Liver (tissue), 9 donors: ENCODE data around the gene WFIKKN2. TPM values are rescaled to one million over a fixed set of nuclear protein-coding genes. Genes with fewer than 3 reads are reported as not detected.

ENCODE experiments used
- DNase-seq: peaks from one replicate; pipeline ENCODE4 v3.0.0-alpha.2; 2017; ENCODE audit warnings: low spot score
- H3K27ac ChIP-seq, 2 donors: one replicate each; pipeline ENCODE4 v1.7.0; 2013; ENCODE audit warnings: inconsistent platforms in 2 of 2, low read length in 2 of 2, control low read depth in 1 of 2, low read depth in 1 of 2, mild to moderate bottlenecking in 1 of 2
- H3K27me3 ChIP-seq, 4 donors: one replicate each; pipeline versions ENCODE4 v1.6.1 to v1.7.0; 2013; ENCODE audit warnings: low read length in 3 of 4, inconsistent platforms in 1 of 4, mild to moderate bottlenecking in 1 of 4, moderate library complexity in 1 of 4; ENCODE audit not compliant: control insufficient read depth in 4 of 4, insufficient read depth in 4 of 4
- H3K36me3 ChIP-seq, 4 donors: one replicate each; pipeline versions ENCODE4 v1.6.1 to v1.7.0; 2013; ENCODE audit warnings: low read length in 3 of 4, mild to moderate bottlenecking in 3 of 4, low read depth in 1 of 4, moderate library complexity in 1 of 4; ENCODE audit not compliant: control insufficient read depth in 4 of 4, insufficient read depth in 3 of 4
- H3K4me1 ChIP-seq, 4 donors: one replicate each; pipeline versions ENCODE4 v1.6.1 to v1.7.0; 2013; ENCODE audit warnings: low read length in 3 of 4, mild to moderate bottlenecking in 3 of 4, moderate library complexity in 1 of 4; ENCODE audit not compliant: control insufficient read depth in 4 of 4, insufficient read depth in 4 of 4
- H3K4me3 ChIP-seq, 3 donors: one replicate each; pipeline versions ENCODE4 v1.6.1 to v1.7.0; 2013; ENCODE audit warnings: low read length in 3 of 3, control low read depth in 1 of 3, low read depth in 1 of 3, mild to moderate bottlenecking in 1 of 3
- H3K9ac ChIP-seq, 2 donors: one replicate each; pipeline ENCODE4 v1.7.0; 2013; ENCODE audit warnings: low read length in 2 of 2, mild to moderate bottlenecking in 2 of 2, moderate library complexity in 2 of 2, control low read depth in 1 of 2, low read depth in 1 of 2
- H3K9me3 ChIP-seq, 4 donors: one replicate each; pipeline versions ENCODE4 v1.6.1 to v1.7.0; 2013; ENCODE audit warnings: low read length in 3 of 4; ENCODE audit not compliant: control insufficient read depth in 4 of 4
- ATF3 ChIP-seq: IDR thresholded peaks from 2 replicates; pipeline ENCODE4 v1.6.1; 2016; ENCODE audit warnings: antibody characterized with exemption
- EGR1 ChIP-seq, 2 donors: IDR thresholded peaks; 2 replicates each; pipeline ENCODE4 v1.6.1; 2016 to 2018; ENCODE audit warnings: antibody characterized with exemption in 2 of 2, low read depth in 2 of 2
- FOXA1 ChIP-seq: IDR thresholded peaks from 2 replicates; pipeline ENCODE4 v1.6.1; 2016; ENCODE audit warnings: antibody characterized with exemption
- FOXA2 ChIP-seq: IDR thresholded peaks from 2 replicates; pipeline ENCODE4 v1.6.1; 2016; ENCODE audit warnings: antibody characterized with exemption
- GABPA ChIP-seq, 2 donors: IDR thresholded peaks in 1 of 2; conservative IDR thresholded peaks in 1 of 2; 2 replicates each; pipeline ENCODE4 v1.6.1; 2016; ENCODE audit warnings: antibody characterized with exemption in 2 of 2, mild to moderate bottlenecking in 1 of 2, moderate library complexity in 1 of 2
- HNF4A ChIP-seq, 2 donors: conservative IDR thresholded peaks; 2 replicates each; pipeline ENCODE4 v1.6.1; 2016; ENCODE audit warnings: antibody characterized with exemption in 2 of 2, mild to moderate bottlenecking in 2 of 2
- HNF4G ChIP-seq: IDR thresholded peaks from 2 replicates; pipeline ENCODE4 v1.6.1; 2016; ENCODE audit warnings: antibody characterized with exemption
- JUND ChIP-seq, 2 donors: IDR thresholded peaks; 2 replicates each; pipeline ENCODE4 v1.6.1; 2016; ENCODE audit warnings: antibody characterized with exemption in 2 of 2
- NR2F2 ChIP-seq: IDR thresholded peaks from 2 replicates; pipeline ENCODE4 v1.6.1; 2016; ENCODE audit warnings: antibody characterized with exemption
- RAD21 ChIP-seq, 2 donors: IDR thresholded peaks; 2 replicates each; pipeline ENCODE4 v1.6.1; 2016; ENCODE audit warnings: antibody characterized with exemption in 2 of 2, mild to moderate bottlenecking in 2 of 2
- REST ChIP-seq: IDR thresholded peaks from 2 replicates; pipeline ENCODE4 v1.6.1; 2016; ENCODE audit warnings: antibody characterized with exemption, mild to moderate bottlenecking
- RXRA ChIP-seq, 2 donors: IDR thresholded peaks; 2 replicates each; pipeline ENCODE4 v1.6.1; 2017 to 2018; ENCODE audit warnings: antibody characterized with exemption in 2 of 2, mild to moderate bottlenecking in 1 of 2
- SP1 ChIP-seq: IDR thresholded peaks from 2 replicates; pipeline ENCODE4 v1.6.1; 2018; ENCODE audit warnings: antibody characterized with exemption, mild to moderate bottlenecking
- TAF1 ChIP-seq: conservative IDR thresholded peaks from 2 replicates; pipeline ENCODE4 v1.6.1; 2016; ENCODE audit warnings: antibody characterized with exemption, mild to moderate bottlenecking
- YY1 ChIP-seq: IDR thresholded peaks from 2 replicates; pipeline ENCODE4 v1.6.1; 2016; ENCODE audit warnings: antibody characterized with exemption, mild to moderate bottlenecking
- ZBTB33 ChIP-seq: IDR thresholded peaks from 2 replicates; pipeline ENCODE4 v1.6.1; 2016; ENCODE audit warnings: antibody characterized with exemption
- WGBS: extraction: QIAGEN DNeasy Blood & Tissue Kit; methylation state at CpG from one replicate; pipeline ENCODE4 v1.1.7; 2013; 5-methylcytosine and 5-hydroxymethylcytosine counted together
- polyA plus RNA-seq, 2 donors: library from polyadenylated mRNA; stranded (reverse) in 1 of 2; unstranded in 1 of 2; fragments of 200-250 nt in 1 of 2; fragments of >200 nt in 1 of 2; fragmentation: Nextera tagmentation in 1 of 2; extraction: Ambion mirVana in 1 of 2; gene quantifications; one replicate each; pipeline versions ENCODE4 v1.2.1 to v1.2.3, GENCODE V29; 2013 to 2015
- total RNA-seq, 2 donors: library from RNA; depleted of rRNA; stranded (reverse); fragments of >200 nt; gene quantifications; one replicate each; pipeline ENCODE4 v1.2.3, GENCODE V29; 2014
- donor health status: healthy.
- donor health status: healthy.
- donor health status: healthy.
- donor health status: healthy.
- donor health status: healthy.

Gene WFIKKN2
- total and polyA plus RNA-seq, 4 donors = 0.02 to 0.19 (median 0.07) TPM; not detected in 1

DNA sequence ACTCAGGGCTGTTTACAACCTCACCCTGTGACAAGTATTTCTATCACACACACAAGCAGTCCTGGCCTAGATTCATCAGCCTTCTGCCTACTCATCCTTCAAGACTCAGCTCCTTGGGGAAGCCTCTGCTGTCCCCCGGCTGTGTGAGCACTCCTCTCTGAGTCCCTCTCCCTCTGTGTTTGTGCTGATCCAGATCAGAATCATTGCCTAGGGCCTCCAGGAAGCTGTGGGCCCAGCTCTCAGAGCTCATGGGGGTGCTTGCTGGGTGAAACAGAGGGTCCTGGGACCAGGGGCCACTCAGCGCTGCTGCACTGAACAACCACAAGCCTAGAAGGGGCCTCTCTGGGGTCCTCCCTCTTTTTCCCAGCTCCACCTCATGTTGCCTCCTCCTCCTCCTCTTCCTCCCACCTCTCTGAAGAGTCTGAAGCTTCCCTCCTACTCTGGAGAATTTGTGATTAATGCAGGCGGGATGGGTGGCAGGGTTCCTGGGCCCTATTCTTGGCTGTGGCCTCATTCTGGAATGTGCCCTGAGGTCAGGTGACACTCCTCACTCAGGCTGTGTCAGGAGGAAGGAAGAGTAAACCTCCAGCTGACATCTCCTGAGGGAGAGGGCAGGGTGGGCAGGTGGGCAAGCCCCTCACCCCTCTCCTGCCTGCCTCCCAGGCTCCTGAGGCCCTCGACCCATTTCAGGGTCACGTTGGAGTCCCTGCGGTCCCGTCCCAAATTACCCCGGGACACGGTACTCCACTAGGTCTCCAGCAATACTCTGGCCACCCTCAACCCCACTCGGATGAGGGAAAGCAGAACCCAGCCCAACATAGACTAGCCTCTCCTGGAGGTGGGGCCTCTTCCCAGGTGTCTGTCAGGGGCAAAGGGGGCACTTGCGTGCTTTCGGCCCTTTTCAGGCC lies 10.1 kb downstream of the WFIKKN2 start:
- H3K4me1 ChIP-seq = no peaks in the 10 kb centered on the region
- no peak overlapping the region for H3K4me3 ChIP-seq
- no peaks in the 10 kb centered on the region for H3K36me3 ChIP-seq
- H3K27ac ChIP-seq = no peak overlapping the region
- no peak for TF ChIP-seq YY1
- no peak for TF ChIP-seq REST
- TF ChIP-seq RXRA (IDR thresholded peaks at IDR 0.05) = no peak
- TF ChIP-seq NR2F2 = no peak
- no peak for TF ChIP-seq TAF1
- no peak for TF ChIP-seq ZBTB33
- no peak for TF ChIP-seq FOXA2
- TF ChIP-seq EGR1 (IDR thresholded peaks at IDR 0.05; ENCODE audit: low read depth in 2 of 2) = no peak
- no peak for TF ChIP-seq ATF3
- TF ChIP-seq FOXA1 = no peak
- TF ChIP-seq SP1 = no peak
- TF ChIP-seq RAD21 (IDR thresholded peaks at IDR 0.05) = no peak
- no peak for TF ChIP-seq JUND (IDR thresholded peaks at IDR 0.05)
- TF ChIP-seq HNF4G = no peak
- TF ChIP-seq HNF4A (conservative IDR thresholded peaks at IDR 0.05) = no peak
- H3K9ac ChIP-seq = no peak overlapping the region
- WGBS = 91% methylated on average over 12 of the region's 12 CpGs
- no peak for DNase-seq
- no peaks in the 10 kb centered on the region for H3K27me3 ChIP-seq
- H3K9me3 ChIP-seq = no peaks in the 10 kb centered on the region

GRCh38 chr17:50847566-50847965 lies 12.2 kb downstream of the WFIKKN2 start:
- Histone ChIP-seq H3K27ac (no peak overlapping the region), H3K9ac (no peak overlapping the region), H3K4me3 (no peak overlapping the region), H3K36me3 (no peaks in the 10 kb centered on the region), H3K4me1 (peaks cover 0 to 7% (median 2%) of the 10 kb centered on the region in 4 donors), H3K27me3 (no peaks in the 10 kb centered on the region), H3K9me3 (no peaks in the 10 kb centered on the region)
- TF ChIP-seq TAF1 = no peak
- no peak for TF ChIP-seq GABPA (IDR thresholded peaks at IDR 0.05 in 1 of 2, conservative IDR thresholded peaks at IDR 0.05 in 1 of 2)
- TF ChIP-seq NR2F2 = no peak
- TF ChIP-seq HNF4G = no peak
- no peak for TF ChIP-seq HNF4A (conservative IDR thresholded peaks at IDR 0.05)
- TF ChIP-seq RXRA (IDR thresholded peaks at IDR 0.05) = no peak
- no peak for TF ChIP-seq RAD21 (IDR thresholded peaks at IDR 0.05)
- no peak for TF ChIP-seq ZBTB33
- no peak for TF ChIP-seq FOXA1
- no peak for DNase-seq
- 100% methylated on average over 4 of the region's 4 CpGs for WGBS
